GM18526 (cell line): ENCODE measurements around the gene KNCN.

Experiments
- POLR2A ChIP-seq: IDR thresholded peaks from 3 replicates; pipeline ENCODE4 v1.6.1; 2011; ENCODE audit not compliant: insufficient read length; ENCODE audit errors: extremely low read depth

Gene KNCN

GRCh38 chr1:46512135-46512791, 39.2 kb downstream of the KNCN start:
- no peak for TF ChIP-seq POLR2A

- TF ChIP-seq POLR2A: no peak
Observed at GRCh38 chr1:46510998-46511365, 40.5 kb downstream of the KNCN start.

- TF ChIP-seq POLR2A: no peak
Observed at GRCh38 chr1:46510341-46510997, 41.0 kb downstream of the KNCN start.

GRCh38 chr1:46508757-46509156, 42.7 kb downstream of the KNCN start:
- no peak for TF ChIP-seq POLR2A

GRCh38 chr1:46506470-46507219, 44.8 kb downstream of the KNCN start:
- TF ChIP-seq POLR2A: no peak

- no peak for TF ChIP-seq POLR2A
Observed at GRCh38 chr1:46503421-46503820, 48.0 kb downstream of the KNCN start.

- no peak for TF ChIP-seq POLR2A
Observed at GRCh38 chr1:46501528-46501927, 49.9 kb downstream of the KNCN start.

GRCh38 chr1:46497665-46498064, 53.8 kb downstream of the KNCN start:
- no peak for TF ChIP-seq POLR2A

GRCh38 chr1:46497020-46497419, 54.4 kb downstream of the KNCN start:
- no peak for TF ChIP-seq POLR2A

GRCh38 chr1:46496505-46496904, 54.9 kb downstream of the KNCN start:
- TF ChIP-seq POLR2A: no peak

GRCh38 chr1:46495778-46496177, 55.7 kb downstream of the KNCN start:
- no peak for TF ChIP-seq POLR2A
